Activated CD4-positive, alpha-beta memory T cell treated with anti-CD3 and anti-CD28 coated beads, Interleukin-2, amount 10 ng/mL, durations not matched to agents 7 days and 5 days (primary cell): ENCODE results near the gene USP9Y. TPM values are rescaled to one million over a fixed set of nuclear protein-coding genes. Genes with fewer than 3 reads are reported as not detected.

Experiments
- CTCF ChIA-PET: fragments of 350-600 bp; sonication (Branson Sonifier 250); formaldehyde crosslinking; loops from one replicate; lab custom pipeline; 2021; ENCODE audit warnings: antibody characterized with exemption, inconsistent platforms; lab: Charles Lee
- POLR2A ChIA-PET: fragments of 350-600 bp; sonication (Branson Sonifier 250); formaldehyde crosslinking; loops from one replicate; lab custom pipeline; 2021; ENCODE audit warnings: antibody characterized with exemption; lab: Charles Lee
- DNase-seq: peaks from one replicate; pipeline ENCODE4 v3.0.0-alpha.2; 2020
- H3K27ac Mint-ChIP-seq: one replicate; pipeline ENCODE4 v1.8.0; 2021; ENCODE audit warnings: mild to moderate bottlenecking, mixed read lengths
- H3K27me3 Mint-ChIP-seq: one replicate; pipeline ENCODE4 v1.8.0; 2021; ENCODE audit warnings: mixed read lengths
- H3K36me3 Mint-ChIP-seq: one replicate; pipeline ENCODE4 v1.8.0; 2021; ENCODE audit warnings: low read depth, mixed read lengths
- H3K4me1 Mint-ChIP-seq: one replicate; pipeline ENCODE4 v1.8.0; 2021; ENCODE audit warnings: mixed read lengths
- H3K4me3 Mint-ChIP-seq: one replicate; pipeline ENCODE4 v1.8.0; 2021; ENCODE audit warnings: mild to moderate bottlenecking, mixed read lengths
- H3K9me3 Mint-ChIP-seq: one replicate; pipeline ENCODE4 v1.8.0; 2021; ENCODE audit warnings: mixed read lengths
- total RNA-seq, 2 experiments: library from RNA; stranded (reverse); gene quantifications; one replicate each; pipeline ENCODE4 v1.2.3, GENCODE V29; 2021

USP9Y gene
- total RNA-seq, 2 experiments from 2014 or later = 18.2 to 18.4 TPM

GRCh38 chrY:12715376-12715775 lies 14.3 kb downstream of the USP9Y start:
- Mint-ChIP-seq H3K27ac (no peak overlapping the region), H3K36me3 (peaks cover 30% of the 10 kb centered on the region), H3K4me3 (no peak overlapping the region)

GRCh38 chrY:12729746-12730145 lies 28.7 kb downstream of the USP9Y start:
- H3K4me1 Mint-ChIP-seq = peaks cover 5% of the 10 kb centered on the region
- no peak for DNase-seq
- H3K4me3 Mint-ChIP-seq = no peak overlapping the region
- no peak overlapping the region for H3K27ac Mint-ChIP-seq
- H3K9me3 Mint-ChIP-seq = no peaks in the 10 kb centered on the region
- H3K36me3 Mint-ChIP-seq = peaks cover 40% of the 10 kb centered on the region
- CTCF ChIA-PET = no interaction called here
- POLR2A ChIA-PET = no interaction called here
- no peaks in the 10 kb centered on the region for H3K27me3 Mint-ChIP-seq

More at GRCh38 chrY:12715376-12715775, 14.3 kb downstream of the USP9Y start:
- Mint-ChIP-seq H3K4me1 (no peaks in the 10 kb centered on the region), H3K9me3 (no peaks in the 10 kb centered on the region), H3K27me3 (no peaks in the 10 kb centered on the region)
- no peak for DNase-seq
- POLR2A ChIA-PET = no interaction called here
- CTCF ChIA-PET = no interaction called here

GRCh38 chrY:12733625-12734024 lies 32.6 kb downstream of the USP9Y start:
- Mint-ChIP-seq H3K9me3 (no peaks in the 10 kb centered on the region), H3K27ac (no peak overlapping the region), H3K36me3 (peaks cover 22% of the 10 kb centered on the region), H3K27me3 (no peaks in the 10 kb centered on the region), H3K4me1 (peaks cover 5% of the 10 kb centered on the region), H3K4me3 (no peak overlapping the region)
- POLR2A ChIA-PET = interaction anchor here (0.9 kb wide), 1 partner anchor 173 kb away, joined by 4 read pairs; no protein-coding TSS in a partner anchor
- CTCF ChIA-PET = no interaction called here
- DNase-seq = peak; percentile 27

GRCh38 chrY:12734051-12734450 lies 33.0 kb downstream of the USP9Y start:
- ChIA-PET CTCF (no interaction called here), POLR2A (interaction anchor here (0.9 kb wide), 1 partner anchor 173 kb away, joined by 4 read pairs; no protein-coding TSS in a partner anchor)
- Mint-ChIP-seq H3K4me1 (peaks cover 5% of the 10 kb centered on the region), H3K27me3 (no peaks in the 10 kb centered on the region), H3K27ac (no peak overlapping the region), H3K9me3 (no peaks in the 10 kb centered on the region), H3K4me3 (no peak overlapping the region), H3K36me3 (peaks cover 20% of the 10 kb centered on the region)
- DNase-seq = no peak

- Mint-ChIP-seq H3K27me3 (no peaks in the 10 kb centered on the region), H3K4me3 (no peak overlapping the region), H3K27ac (no peak overlapping the region), H3K9me3 (no peaks in the 10 kb centered on the region), H3K36me3 (peaks cover 30% of the 10 kb centered on the region), H3K4me1 (no peaks in the 10 kb centered on the region)
- no peak for DNase-seq
- CTCF ChIA-PET = no interaction called here
- POLR2A ChIA-PET = no interaction called here
These were observed 40.4 kb downstream of the USP9Y start for GRCh38 chrY:12741414-12741813.

- ChIA-PET CTCF (no interaction called here), POLR2A (no interaction called here)
- Mint-ChIP-seq H3K4me3 (no peak overlapping the region), H3K27ac (no peak overlapping the region), H3K36me3 (peaks cover 35% of the 10 kb centered on the region), H3K4me1 (no peaks in the 10 kb centered on the region), H3K9me3 (no peaks in the 10 kb centered on the region), H3K27me3 (no peaks in the 10 kb centered on the region)
- DNase-seq = no peak
These were observed 41.7 kb downstream of the USP9Y start for GRCh38 chrY:12742725-12743124.

GRCh38 chrY:12744091-12744490 lies 43.1 kb downstream of the USP9Y start:
- Mint-ChIP-seq H3K4me3 (no peak overlapping the region), H3K27me3 (no peaks in the 10 kb centered on the region), H3K9me3 (no peaks in the 10 kb centered on the region), H3K36me3 (peaks cover 41% of the 10 kb centered on the region), H3K27ac (no peak overlapping the region), H3K4me1 (no peaks in the 10 kb centered on the region)
- ChIA-PET POLR2A (no interaction called here), CTCF (no interaction called here)
- no peak for DNase-seq

GRCh38 chrY:12749293-12749692 lies 48.3 kb downstream of the USP9Y start:
- Mint-ChIP-seq H3K36me3 (peaks cover 24% of the 10 kb centered on the region), H3K4me1 (no peaks in the 10 kb centered on the region), H3K27ac (no peak overlapping the region), H3K27me3 (no peaks in the 10 kb centered on the region), H3K9me3 (no peaks in the 10 kb centered on the region), H3K4me3 (no peak overlapping the region)
- POLR2A ChIA-PET = no interaction called here
- CTCF ChIA-PET = no interaction called here
- no peak for DNase-seq

- ChIA-PET POLR2A (no interaction called here), CTCF (no interaction called here)
- H3K27me3 Mint-ChIP-seq = no peaks in the 10 kb centered on the region
- peaks cover 9% of the 10 kb centered on the region for H3K4me1 Mint-ChIP-seq
- H3K9me3 Mint-ChIP-seq = no peaks in the 10 kb centered on the region
- H3K4me3 Mint-ChIP-seq = no peak overlapping the region
- DNase-seq = no peak
- H3K27ac Mint-ChIP-seq = no peak overlapping the region
- peaks cover 29% of the 10 kb centered on the region for H3K36me3 Mint-ChIP-seq
These were observed 51.8 kb downstream of the USP9Y start for GRCh38 chrY:12752856-12753255.

GRCh38 chrY:12756021-12756420 lies 55.0 kb downstream of the USP9Y start:
- no peaks in the 10 kb centered on the region for H3K9me3 Mint-ChIP-seq
- no peak overlapping the region for H3K27ac Mint-ChIP-seq
- DNase-seq = no peak
- H3K36me3 Mint-ChIP-seq = peaks cover 16% of the 10 kb centered on the region
- ChIA-PET POLR2A (no interaction called here), CTCF (no interaction called here)
- peaks cover 9% of the 10 kb centered on the region for H3K4me1 Mint-ChIP-seq
- no peaks in the 10 kb centered on the region for H3K27me3 Mint-ChIP-seq
- H3K4me3 Mint-ChIP-seq = no peak overlapping the region

- DNase-seq = no peak
- ChIA-PET CTCF (no interaction called here), POLR2A (no interaction called here)
- no peak overlapping the region for H3K4me3 Mint-ChIP-seq
- H3K9me3 Mint-ChIP-seq = no peaks in the 10 kb centered on the region
- no peak overlapping the region for H3K27ac Mint-ChIP-seq
- H3K36me3 Mint-ChIP-seq = peaks cover 12% of the 10 kb centered on the region
- no peaks in the 10 kb centered on the region for H3K27me3 Mint-ChIP-seq
- peaks cover 2% of the 10 kb centered on the region for H3K4me1 Mint-ChIP-seq
These were observed 64.9 kb downstream of the USP9Y start for GRCh38 chrY:12765976-12766375.

GRCh38 chrY:12784521-12784920 lies 83.5 kb downstream of the USP9Y start:
- Mint-ChIP-seq H3K36me3 (peaks cover 37% of the 10 kb centered on the region), H3K27ac (no peak overlapping the region), H3K4me1 (peaks cover 2% of the 10 kb centered on the region), H3K27me3 (no peaks in the 10 kb centered on the region), H3K4me3 (no peak overlapping the region), H3K9me3 (no peaks in the 10 kb centered on the region)
- ChIA-PET CTCF (no interaction called here), POLR2A (no interaction called here)
- no peak for DNase-seq

- Mint-ChIP-seq H3K27me3 (no peaks in the 10 kb centered on the region), H3K4me3 (no peak overlapping the region), H3K9me3 (no peaks in the 10 kb centered on the region), H3K27ac (no peak overlapping the region), H3K36me3 (peaks cover 44% of the 10 kb centered on the region), H3K4me1 (peaks cover 5% of the 10 kb centered on the region)
- no peak for DNase-seq
- ChIA-PET CTCF (no interaction called here), POLR2A (no interaction called here)
These were observed 93.0 kb downstream of the USP9Y start for GRCh38 chrY:12793999-12794398.

GRCh38 chrY:12808046-12808445 lies 107.0 kb downstream of the USP9Y start:
- Mint-ChIP-seq H3K4me3 (no peak overlapping the region), H3K4me1 (no peaks in the 10 kb centered on the region), H3K27ac (no peak overlapping the region), H3K9me3 (no peaks in the 10 kb centered on the region), H3K27me3 (no peaks in the 10 kb centered on the region), H3K36me3 (peaks cover 14% of the 10 kb centered on the region)
- no peak for DNase-seq
- POLR2A ChIA-PET = no interaction called here
- CTCF ChIA-PET = no interaction called here
